ENCODE data around the gene CARS2.

GRCh38 chr13:110616103-110617101, 89.5 kb downstream of the CARS2 start:
- TF ChIP-seq CTCF (conservative IDR thresholded peaks at IDR 0.05) (no peak; the same call in 1 of the 2 replicates), ZFX (IDR thresholded peaks at IDR 0.05) (no peak; the same call in 1 of the 2 replicates)

All from C4-2B (cell line).